K562 (cell line): ENCODE data around the gene SH3GLB2. TPM values are rescaled to one million over a fixed set of nuclear protein-coding genes. Genes with fewer than 3 reads are reported as not detected.

Source experiments
- LEF1 ChIP-seq: fragments of 450-650 bp; IDR thresholded peaks from 2 replicates; pipeline ENCODE4 v1.6.1; 2016; ENCODE audit warnings: mild to moderate bottlenecking
- SMAD3 ChIP-seq: fragments of 450-650 bp; formaldehyde crosslinking; conservative IDR thresholded peaks from 2 replicates; pipeline ENCODE4 v1.4.0; 2020; ENCODE audit warnings: mild to moderate bottlenecking
- TSC22D4 ChIP-seq: fragments of 450-650 bp; IDR thresholded peaks from 2 replicates; pipeline ENCODE4 v1.6.1; 2016; ENCODE audit warnings: missing genetic modification characterization, missing biosample characterization, control low read depth
- ZBED1 ChIP-seq: IDR thresholded peaks from 2 replicates; pipeline ENCODE4 v1.6.1; 2014
- polyA plus RNA-seq, 8 experiments: library from polyadenylated mRNA; depleted of rRNA in 4 of 8; stranded (reverse) in 5 of 8; unstranded in 3 of 8; fragments of >200 nt; fragmentation: Nextera tagmentation in 2 of 8; fragmentation: Illumina TruSeq in 1 of 8; extraction: Ambion mirVana in 2 of 8; extraction: Trizol in 1 of 8; gene quantifications; 2 replicates each; pipeline versions ENCODE4 v1.2.1 to v1.2.3, GENCODE V29; 2011 to 2014; ENCODE audit warnings: inconsistent platforms in 1 of 8, missing spikeins in 1 of 8
- total RNA-seq, 7 experiments: library from RNA; depleted of rRNA in 6 of 7; stranded (reverse); fragments of >200 nt in 6 of 7; fragmentation: Illumina TruSeq in 2 of 7; extraction: Trizol in 2 of 7; gene quantifications; 2 replicates each; pipeline versions ENCODE4 v1.2.1 to v1.2.3, GENCODE V29; 2011 to 2021; ENCODE audit warnings: low replicate concordance in 1 of 7
- TF ChIP-seq, protein P1 (sequence below): fragments of 450-650 bp; IDR thresholded peaks from 2 replicates; pipeline ENCODE4 v1.7.1; 2018; ENCODE audit warnings: mild to moderate bottlenecking, low read depth; ENCODE audit not compliant: partially characterized antibody
- TF ChIP-seq, protein P2 (sequence below): fragments of 250-450 bp; sonication (Bioruptor Pico); IDR thresholded peaks from 2 replicates; pipeline ENCODE4 v1.4.0; 2020; ENCODE audit warnings: mild to moderate bottlenecking, moderate library complexity
- TF ChIP-seq, protein P3 (sequence below): sonication (generic); formaldehyde crosslinking; IDR thresholded peaks from 2 replicates; pipeline ENCODE4 v1.9.0; 2022; ENCODE audit warnings: mild to moderate bottlenecking, missing genetic modification reagents

Gene SH3GLB2
- total and polyA plus RNA-seq, 9 of the 15 experiments (the other 6 are each of a cell fraction or from before 2014, with no cell fraction given), result 0.20 to 118 (median 58.8) TPM

DNA sequence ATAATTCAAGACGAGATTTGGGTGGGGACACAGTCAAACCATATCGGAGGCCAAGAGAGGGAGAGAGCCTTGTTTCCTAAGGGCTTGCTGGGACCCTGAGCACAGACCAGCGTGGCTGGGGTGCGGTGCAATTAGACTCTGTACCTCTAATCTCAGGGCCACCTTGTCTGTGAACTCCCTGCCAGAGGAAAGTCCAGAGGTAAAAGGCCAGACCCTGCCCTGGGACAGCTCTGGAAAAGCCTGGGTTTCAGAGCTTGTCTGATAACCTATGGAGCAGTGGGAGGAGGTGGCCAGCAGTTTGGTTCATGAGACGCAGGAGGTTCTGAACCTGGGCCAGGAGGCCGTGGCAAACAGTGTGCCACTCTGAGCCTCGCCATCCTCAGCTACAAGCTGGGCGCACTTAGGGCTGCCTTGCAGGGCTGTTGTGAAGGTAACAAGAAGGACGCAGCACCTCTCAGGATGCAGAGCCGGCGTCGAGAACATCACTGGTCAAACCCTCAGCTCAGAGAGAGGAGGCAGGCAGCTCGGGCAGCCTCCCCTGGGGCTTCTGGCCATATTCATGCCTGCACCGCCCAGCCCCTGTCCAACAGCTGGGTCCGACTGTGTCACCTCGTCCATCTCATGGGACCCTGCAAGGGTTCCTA, 48.0 kb upstream of the SH3GLB2 start (continued):
- TF ChIP-seq, protein P1, sequence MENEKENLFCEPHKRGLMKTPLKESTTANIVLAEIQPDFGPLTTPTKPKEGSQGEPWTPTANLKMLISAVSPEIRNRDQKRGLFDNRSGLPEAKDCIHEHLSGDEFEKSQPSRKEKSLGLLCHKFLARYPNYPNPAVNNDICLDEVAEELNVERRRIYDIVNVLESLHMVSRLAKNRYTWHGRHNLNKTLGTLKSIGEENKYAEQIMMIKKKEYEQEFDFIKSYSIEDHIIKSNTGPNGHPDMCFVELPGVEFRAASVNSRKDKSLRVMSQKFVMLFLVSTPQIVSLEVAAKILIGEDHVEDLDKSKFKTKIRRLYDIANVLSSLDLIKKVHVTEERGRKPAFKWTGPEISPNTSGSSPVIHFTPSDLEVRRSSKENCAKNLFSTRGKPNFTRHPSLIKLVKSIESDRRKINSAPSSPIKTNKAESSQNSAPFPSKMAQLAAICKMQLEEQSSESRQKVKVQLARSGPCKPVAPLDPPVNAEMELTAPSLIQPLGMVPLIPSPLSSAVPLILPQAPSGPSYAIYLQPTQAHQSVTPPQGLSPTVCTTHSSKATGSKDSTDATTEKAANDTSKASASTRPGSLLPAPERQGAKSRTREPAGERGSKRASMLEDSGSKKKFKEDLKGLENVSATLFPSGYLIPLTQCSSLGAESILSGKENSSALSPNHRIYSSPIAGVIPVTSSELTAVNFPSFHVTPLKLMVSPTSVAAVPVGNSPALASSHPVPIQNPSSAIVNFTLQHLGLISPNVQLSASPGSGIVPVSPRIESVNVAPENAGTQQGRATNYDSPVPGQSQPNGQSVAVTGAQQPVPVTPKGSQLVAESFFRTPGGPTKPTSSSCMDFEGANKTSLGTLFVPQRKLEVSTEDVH, result no peak
- TF ChIP-seq, protein P2, sequence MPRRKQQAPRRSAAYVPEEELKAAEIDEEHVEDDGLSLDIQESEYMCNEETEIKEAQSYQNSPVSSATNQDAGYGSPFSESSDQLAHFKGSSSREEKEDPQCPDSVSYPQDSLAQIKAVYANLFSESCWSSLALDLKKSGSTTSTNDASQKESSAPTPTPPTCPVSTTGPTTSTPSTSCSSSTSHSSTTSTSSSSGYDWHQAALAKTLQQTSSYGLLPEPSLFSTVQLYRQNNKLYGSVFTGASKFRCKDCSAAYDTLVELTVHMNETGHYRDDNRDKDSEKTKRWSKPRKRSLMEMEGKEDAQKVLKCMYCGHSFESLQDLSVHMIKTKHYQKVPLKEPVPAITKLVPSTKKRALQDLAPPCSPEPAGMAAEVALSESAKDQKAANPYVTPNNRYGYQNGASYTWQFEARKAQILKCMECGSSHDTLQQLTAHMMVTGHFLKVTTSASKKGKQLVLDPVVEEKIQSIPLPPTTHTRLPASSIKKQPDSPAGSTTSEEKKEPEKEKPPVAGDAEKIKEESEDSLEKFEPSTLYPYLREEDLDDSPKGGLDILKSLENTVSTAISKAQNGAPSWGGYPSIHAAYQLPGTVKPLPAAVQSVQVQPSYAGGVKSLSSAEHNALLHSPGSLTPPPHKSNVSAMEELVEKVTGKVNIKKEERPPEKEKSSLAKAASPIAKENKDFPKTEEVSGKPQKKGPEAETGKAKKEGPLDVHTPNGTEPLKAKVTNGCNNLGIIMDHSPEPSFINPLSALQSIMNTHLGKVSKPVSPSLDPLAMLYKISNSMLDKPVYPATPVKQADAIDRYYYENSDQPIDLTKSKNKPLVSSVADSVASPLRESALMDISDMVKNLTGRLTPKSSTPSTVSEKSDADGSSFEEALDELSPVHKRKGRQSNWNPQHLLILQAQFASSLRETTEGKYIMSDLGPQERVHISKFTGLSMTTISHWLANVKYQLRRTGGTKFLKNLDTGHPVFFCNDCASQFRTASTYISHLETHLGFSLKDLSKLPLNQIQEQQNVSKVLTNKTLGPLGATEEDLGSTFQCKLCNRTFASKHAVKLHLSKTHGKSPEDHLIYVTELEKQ (CRISPR knock-in tag), result no peak
- TF ChIP-seq, protein P3, sequence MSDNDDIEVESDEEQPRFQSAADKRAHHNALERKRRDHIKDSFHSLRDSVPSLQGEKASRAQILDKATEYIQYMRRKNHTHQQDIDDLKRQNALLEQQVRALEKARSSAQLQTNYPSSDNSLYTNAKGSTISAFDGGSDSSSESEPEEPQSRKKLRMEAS (CRISPR knock-in tag), result 0 out of 2 replicates have a peak, but pooled peaks have one; percentile 13
- TF ChIP-seq ZBED1, result no peak
- no peak for TF ChIP-seq LEF1
- no peak for TF ChIP-seq TSC22D4 (tag)
- TF ChIP-seq SMAD3 (CRISPR knock-in tag), result no peak
